ENCODE measurements around the gene ZNF846. TPM values are rescaled to one million over a fixed set of nuclear protein-coding genes. Genes with fewer than 3 reads are reported as not detected.

The ZNF846 gene
- total and polyA plus RNA-seq, 10 of the 15 experiments (the other 5 are each of a cell fraction or from before 2014, with no cell fraction given) = 0.64 to 4.1 (median 1.6) TPM

DNA sequence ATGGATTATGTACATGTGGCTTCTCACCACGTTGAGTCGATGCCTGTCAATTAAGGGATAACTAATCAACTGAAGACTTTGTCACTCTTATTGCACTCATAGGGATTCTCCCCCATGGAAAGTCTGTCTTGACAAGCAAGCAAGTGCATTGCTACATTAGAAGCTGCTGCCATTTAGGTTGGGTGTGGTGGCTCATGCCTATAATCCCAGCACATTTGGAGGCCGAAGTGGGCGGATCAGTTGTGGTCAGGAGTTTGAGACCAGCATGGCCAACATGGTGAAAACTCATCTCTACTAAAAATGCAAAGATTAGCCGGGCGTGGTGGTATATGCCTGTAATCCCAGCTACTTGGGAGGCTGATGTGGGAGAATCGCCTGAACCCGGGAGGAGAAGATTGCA, 18.3 kb upstream of the ZNF846 start:
- SMC1A ChIA-PET (ENCODE audit: uncharacterized antibody, unreplicated experiment) = no interaction called here
- in situ Hi-C loops (cut with MboI) (no loop called here), intact Hi-C loops (cut with micrococcal nuclease; ENCODE audit: unreplicated experiment) (no loop called here)
- no peaks in the 10 kb centered on the region for H3K36me3 ChIP-seq (ENCODE audit: control insufficient read depth in 2 of 2, insufficient read depth in 2 of 2, low read length in 1 of 2)
- no peak overlapping the region for H3K9ac ChIP-seq (ENCODE audit: control insufficient read depth, insufficient read depth, low read length)
- H3K4me3 ChIP-seq = no peak overlapping the region
- TF ChIP-seq MTA2 (IDR thresholded peaks at IDR 0.05; ENCODE audit: low read depth) (no peak), SIX5 (IDR thresholded peaks at IDR 0.05; ENCODE audit: low read depth, low read length, severe bottlenecking) (no peak), CHD2 (IDR thresholded peaks at IDR 0.05; ENCODE audit: borderline replicate concordance, low read depth, low read length) (no peak), EGR1 (IDR thresholded peaks at IDR 0.05; ENCODE audit: borderline replicate concordance in 1 of 2, low read depth in 2 of 2, low read length in 2 of 2) (no peak), BCL11A (IDR thresholded peaks at IDR 0.05; ENCODE audit: low read depth, low read length) (no peak), MEF2B (IDR thresholded peaks at IDR 0.05; ENCODE audit: partially characterized antibody, poor library complexity, severe bottlenecking) (no peak), EED (IDR thresholded peaks at IDR 0.05; ENCODE audit: low read depth) (no peak), FOXM1 (IDR thresholded peaks at IDR 0.05; ENCODE audit: low read depth, low read length) (no peak), MEF2A (IDR thresholded peaks at IDR 0.05; ENCODE audit: insufficient read depth, low read depth, low read length) (no peak), MXI1 (IDR thresholded peaks at IDR 0.05; ENCODE audit: low read depth, low read length) (no peak), ASH2L (IDR thresholded peaks at IDR 0.05; ENCODE audit: borderline replicate concordance, low read depth) (no peak), NR2C2 (IDR thresholded peaks at IDR 0.05; ENCODE audit: borderline replicate concordance, control insufficient read depth, insufficient read length, low read depth) (no peak), ATF7 (IDR thresholded peaks at IDR 0.05; ENCODE audit: low read depth) (no peak), RFX5 (IDR thresholded peaks at IDR 0.05; ENCODE audit: low read depth, low read length) (no peak), POLR2AphosphoS2 (IDR thresholded peaks at IDR 0.05; ENCODE audit: low read depth, low read length) (no peak), SMAD1 (IDR thresholded peaks at IDR 0.05; ENCODE audit: low read depth, partially characterized antibody) (no peak), STAT3 (IDR thresholded peaks at IDR 0.05; ENCODE audit: low read depth, low read length) (no peak), BRCA1 (IDR thresholded peaks at IDR 0.05; ENCODE audit: low read depth, low read length) (no peak)
- TF ChIP-seq, protein P1, sequence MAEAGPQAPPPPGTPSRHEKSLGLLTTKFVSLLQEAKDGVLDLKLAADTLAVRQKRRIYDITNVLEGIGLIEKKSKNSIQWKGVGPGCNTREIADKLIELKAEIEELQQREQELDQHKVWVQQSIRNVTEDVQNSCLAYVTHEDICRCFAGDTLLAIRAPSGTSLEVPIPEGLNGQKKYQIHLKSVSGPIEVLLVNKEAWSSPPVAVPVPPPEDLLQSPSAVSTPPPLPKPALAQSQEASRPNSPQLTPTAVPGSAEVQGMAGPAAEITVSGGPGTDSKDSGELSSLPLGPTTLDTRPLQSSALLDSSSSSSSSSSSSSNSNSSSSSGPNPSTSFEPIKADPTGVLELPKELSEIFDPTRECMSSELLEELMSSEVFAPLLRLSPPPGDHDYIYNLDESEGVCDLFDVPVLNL (IDR thresholded peaks at IDR 0.05; ENCODE audit: low read depth, low read length) = no peak
- TF ChIP-seq, protein P2, sequence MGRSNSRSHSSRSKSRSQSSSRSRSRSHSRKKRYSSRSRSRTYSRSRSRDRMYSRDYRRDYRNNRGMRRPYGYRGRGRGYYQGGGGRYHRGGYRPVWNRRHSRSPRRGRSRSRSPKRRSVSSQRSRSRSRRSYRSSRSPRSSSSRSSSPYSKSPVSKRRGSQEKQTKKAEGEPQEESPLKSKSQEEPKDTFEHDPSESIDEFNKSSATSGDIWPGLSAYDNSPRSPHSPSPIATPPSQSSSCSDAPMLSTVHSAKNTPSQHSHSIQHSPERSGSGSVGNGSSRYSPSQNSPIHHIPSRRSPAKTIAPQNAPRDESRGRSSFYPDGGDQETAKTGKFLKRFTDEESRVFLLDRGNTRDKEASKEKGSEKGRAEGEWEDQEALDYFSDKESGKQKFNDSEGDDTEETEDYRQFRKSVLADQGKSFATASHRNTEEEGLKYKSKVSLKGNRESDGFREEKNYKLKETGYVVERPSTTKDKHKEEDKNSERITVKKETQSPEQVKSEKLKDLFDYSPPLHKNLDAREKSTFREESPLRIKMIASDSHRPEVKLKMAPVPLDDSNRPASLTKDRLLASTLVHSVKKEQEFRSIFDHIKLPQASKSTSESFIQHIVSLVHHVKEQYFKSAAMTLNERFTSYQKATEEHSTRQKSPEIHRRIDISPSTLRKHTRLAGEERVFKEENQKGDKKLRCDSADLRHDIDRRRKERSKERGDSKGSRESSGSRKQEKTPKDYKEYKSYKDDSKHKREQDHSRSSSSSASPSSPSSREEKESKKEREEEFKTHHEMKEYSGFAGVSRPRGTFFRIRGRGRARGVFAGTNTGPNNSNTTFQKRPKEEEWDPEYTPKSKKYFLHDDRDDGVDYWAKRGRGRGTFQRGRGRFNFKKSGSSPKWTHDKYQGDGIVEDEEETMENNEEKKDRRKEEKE (IDR thresholded peaks at IDR 0.05) = no peak
- H2AFZ ChIP-seq (ENCODE audit: control insufficient read depth, low read depth, low read length) = no peak overlapping the region
- no peak for DNase-seq (ENCODE audit: low read depth, low spot score)
- no peaks in the 10 kb centered on the region for H3K27me3 ChIP-seq (replicated peaks in 1 of 2; ENCODE audit: control insufficient read depth in 2 of 2, insufficient read depth in 2 of 2, low read length in 1 of 2)
- CTCF ChIA-PET = no interaction called here
- RAD21 ChIA-PET (ENCODE audit: unreplicated experiment) = no interaction called here
- H3K27ac ChIP-seq (ENCODE audit: control insufficient read depth, insufficient read depth) = no peak overlapping the region
- BruUV-seq (replicated peaks) = no TSS peak
- POLR2A ChIA-PET = no interaction called here
- no peak for FAIRE-seq
- no peaks in the 10 kb centered on the region for H4K20me1 ChIP-seq (ENCODE audit: control insufficient read depth, insufficient read depth)
- no peaks in the 10 kb centered on the region for H3K79me2 ChIP-seq (ENCODE audit: control insufficient read depth, insufficient read depth, low read length)
- no peak overlapping the region for H3K4me2 ChIP-seq (ENCODE audit: control insufficient read depth, insufficient read depth)
- no peaks in the 10 kb centered on the region for H3K4me1 ChIP-seq (ENCODE audit: control insufficient read depth, insufficient read depth, low read length)
- no peak for ATAC-seq
- 97% methylated on average over 8 of the region's 8 CpGs for WGBS (ENCODE audit: insufficient coverage, insufficient replicate concordance, low lambda C conversion rate, missing lambda C conversion rate)
- no peaks in the 10 kb centered on the region; the same call in 2 of the 3 replicates for H3K9me3 ChIP-seq (replicated peaks; ENCODE audit: control insufficient read depth, insufficient read depth, low read length)

All from GM12878 (cell line).